ENCODE results near the gene TCIRG1.

The TCIRG1 gene

DNA sequence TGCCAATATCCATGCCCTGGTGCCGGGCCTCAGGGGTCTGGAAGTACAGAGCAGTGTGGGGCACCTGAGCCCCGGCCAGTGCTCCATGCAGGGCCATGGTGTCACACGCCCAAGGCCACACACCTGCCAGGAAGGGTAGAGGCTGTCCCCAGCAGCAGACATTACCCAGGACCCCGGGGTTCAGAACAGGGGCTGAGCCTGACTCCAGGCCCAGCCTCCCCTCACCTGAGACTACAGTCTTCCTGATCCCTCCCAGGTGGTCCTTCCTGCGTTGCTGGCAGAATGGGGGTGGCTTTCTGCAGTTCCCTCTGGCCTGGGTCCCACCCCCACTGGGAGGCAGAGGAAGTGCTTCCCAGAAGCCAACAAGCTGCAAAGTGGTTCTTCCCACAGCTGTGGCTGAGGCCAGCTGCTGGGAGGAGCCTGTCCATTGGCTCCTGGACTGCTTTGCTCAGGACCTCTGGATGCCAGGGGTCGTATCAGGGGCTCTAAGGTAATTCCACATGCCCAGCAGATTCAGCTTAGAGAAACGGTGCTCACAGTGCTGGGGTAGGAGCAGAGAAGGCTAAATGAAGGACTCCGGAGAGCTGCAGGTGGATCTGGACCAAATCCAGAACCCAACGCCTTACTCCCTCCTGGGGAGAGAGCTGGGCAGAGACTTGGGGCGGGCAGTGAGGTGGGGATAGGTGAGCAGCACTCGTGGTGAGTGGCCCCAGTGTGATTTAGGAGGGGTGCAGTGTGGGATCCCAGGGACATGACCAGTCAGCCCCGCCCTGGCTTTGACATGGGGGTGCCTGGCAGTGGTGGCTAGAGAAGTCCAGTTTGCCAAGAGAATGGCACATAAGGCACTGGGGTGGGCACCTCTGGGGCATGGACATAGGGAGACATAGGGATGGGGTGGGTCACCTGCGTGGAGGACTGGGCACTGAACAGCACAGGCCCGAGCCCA is 12.6 kb downstream of the TCIRG1 start:
- DNase-seq (ENCODE audit: low read depth), result no peak

DNA sequence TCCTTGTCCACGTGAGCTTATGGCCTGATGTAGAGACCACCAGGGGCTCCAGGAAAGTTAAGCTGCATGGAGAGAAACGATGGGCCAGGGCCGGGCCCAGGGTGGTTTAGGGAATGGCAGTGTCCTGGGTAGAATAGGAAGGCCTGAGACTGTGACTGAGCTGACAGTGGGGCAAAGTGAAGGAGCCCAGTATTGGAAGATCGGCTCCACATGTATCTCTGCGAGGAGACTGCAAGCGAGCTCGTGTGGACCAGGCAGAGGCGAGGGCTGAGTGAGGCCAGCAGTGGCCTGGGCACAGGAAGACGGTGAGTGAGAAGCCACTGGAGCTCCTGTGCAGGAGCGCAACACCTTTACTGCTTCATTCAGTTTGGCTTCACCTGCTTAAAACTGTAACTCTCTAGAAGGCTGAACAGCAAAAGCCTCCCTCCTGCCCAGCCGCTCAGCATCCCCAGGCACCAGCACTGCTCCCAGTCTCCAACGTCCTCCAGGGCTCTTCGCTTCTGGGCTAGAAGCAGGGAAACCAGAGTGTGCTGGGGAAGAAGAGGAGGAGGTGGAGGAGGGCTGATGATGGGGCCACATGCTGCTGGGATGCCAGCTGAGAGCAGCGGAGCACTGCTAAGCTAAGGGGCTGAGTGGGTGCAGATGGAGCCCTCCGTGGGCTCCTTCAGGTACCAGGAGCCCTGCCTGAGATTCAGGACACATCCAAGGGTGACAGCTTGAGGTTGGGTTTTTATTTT is 13.5 kb downstream of the TCIRG1 start:
- DNase-seq (ENCODE audit: low read depth), result no peak

DNA sequence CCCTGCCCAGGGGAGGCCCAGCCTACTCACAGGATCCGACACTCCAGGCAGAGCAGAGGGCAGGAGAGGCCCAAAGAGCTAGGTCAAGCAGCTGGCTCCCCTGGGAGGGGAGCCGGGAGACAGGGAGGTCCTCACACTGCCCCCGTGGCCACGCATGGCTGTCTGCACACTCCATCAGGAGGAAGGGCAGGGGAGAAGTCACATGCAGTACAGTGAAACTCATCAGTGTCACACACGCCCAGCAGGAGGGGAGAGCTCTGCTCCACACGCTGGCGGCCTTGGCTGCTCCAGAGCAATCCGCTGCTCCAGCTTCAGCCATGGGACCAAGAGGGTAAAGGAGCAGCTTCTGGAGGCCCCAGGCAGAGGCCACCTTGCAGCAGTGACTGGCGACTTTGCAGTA is 14.3 kb downstream of the TCIRG1 start:
- DNase-seq (ENCODE audit: low read depth), result no peak

DNA sequence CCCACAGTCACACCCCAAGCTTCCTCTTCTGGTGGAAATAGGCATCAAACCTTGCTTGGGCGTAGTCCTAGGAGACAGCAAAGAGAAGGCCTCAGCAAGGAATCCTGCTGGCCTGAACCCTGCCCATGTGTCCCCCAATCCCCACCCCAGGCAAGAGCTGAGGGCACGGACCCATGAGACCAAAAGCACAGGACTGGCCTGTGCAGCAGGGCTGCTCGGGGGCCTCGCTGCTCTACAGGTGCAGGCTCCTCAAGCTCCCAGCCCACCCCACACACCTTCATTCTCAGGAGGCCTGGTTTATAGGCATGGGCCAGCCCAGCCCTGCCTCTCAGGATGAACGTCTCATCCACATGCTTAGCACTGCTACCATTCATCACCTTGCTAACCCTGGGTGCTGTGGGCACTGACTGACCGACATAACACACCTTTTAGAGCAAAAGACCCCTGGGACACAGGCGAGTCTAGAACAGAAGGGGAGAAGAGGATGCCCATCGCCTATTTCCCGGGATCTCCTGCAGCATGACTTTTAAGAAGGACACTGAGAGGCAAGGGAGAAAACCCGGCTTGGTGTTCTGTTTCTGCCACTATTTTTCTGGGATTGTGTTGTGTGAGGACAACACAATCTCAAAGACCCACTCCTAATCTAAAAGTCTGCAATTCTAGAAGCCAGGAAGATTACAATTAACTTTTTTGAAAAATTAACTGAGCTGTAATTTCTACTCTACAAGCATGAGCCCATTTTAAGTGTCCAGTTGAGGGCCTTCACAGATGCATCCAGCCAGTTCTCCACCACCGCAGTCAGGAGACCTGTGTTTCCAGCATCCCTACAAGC is 15.4 kb downstream of the TCIRG1 start:
- no peak for DNase-seq (ENCODE audit: low read depth)

DNA sequence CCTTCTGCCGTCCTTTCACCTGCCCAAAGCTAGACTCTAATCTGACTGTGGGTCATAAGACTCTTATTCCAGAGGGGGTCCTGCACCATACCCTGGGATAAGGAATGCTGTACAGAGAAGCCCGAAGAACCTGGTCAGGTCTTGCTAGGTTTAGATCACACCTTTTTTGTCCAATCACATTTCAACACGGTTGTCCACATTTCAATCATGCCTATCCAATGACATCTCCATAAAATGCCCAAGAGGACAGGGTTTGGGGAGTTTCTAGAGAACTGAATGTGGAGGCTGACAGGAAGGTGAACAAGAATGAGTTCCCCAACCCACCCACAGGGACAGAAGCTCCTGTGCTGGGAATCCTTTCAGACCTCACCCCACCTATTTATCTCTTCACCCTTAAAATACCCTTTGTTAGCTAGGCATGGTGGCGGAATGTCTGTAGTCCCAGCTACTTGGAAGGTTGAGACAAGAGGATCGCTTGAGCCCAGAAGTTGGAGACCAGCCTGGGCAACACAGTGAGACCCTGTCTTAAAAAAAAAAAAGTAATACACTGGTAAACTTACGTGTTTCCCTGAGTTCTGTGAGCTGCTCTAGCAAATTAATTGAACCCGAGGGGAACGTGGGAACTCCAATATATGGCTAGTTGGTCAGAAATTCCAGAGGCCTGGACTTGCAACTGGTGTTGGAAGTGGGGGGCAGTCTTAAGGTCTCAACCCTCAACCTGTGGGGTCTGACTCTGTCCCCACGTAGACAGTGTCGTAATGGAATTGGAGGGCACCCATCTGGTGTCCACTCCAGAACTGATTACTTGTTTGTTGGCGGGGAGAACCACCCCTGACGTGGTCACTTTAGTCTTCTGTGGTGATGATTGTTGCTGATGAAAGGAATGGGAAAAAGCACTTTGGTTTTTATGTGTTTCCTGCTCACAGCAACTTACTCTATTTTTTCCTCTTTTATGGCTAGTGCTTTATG is 17.8 kb downstream of the TCIRG1 start:
- no peak for DNase-seq (ENCODE audit: low read depth)

DNA sequence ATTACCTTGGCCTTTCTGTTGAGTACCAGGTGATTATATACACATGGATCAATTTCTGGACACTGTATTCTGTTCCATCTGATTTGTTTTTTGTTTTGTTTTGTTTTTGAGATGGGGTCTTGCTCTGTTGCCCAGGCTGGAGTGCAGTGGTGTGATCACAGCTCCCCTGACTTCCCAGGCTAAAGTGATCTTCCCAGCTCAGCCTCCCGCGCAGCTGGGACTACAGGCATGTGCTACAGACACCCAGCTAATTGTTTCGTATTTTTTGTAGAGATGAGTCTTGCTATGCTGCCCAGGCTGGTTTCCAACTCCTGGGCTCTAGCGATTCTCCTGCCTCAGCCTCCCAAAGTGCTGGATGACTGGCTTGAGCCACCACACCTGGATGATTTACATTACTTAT is 19.0 kb downstream of the TCIRG1 start:
- DNase-seq (ENCODE audit: low read depth), result no peak

DNA sequence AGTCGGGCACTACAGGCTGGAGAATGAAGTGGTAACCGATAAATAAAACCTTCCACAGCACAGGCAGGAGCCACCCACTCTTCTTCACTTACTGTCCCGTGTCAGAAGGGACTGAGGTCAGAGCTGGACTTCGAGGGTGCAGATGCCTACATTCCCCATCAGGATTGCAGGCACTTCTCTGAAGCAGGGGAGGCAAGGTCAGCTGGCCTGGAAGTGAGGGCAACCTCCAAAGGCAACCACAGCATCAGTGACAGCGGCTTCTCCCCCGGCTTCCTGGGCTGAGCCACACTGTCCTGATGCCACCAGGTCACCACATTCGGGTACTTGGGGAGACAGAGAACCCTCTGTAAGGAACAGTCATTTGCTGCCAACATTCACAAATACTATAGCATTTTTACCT is 22.7 kb downstream of the TCIRG1 start:
- no peak for DNase-seq (ENCODE audit: low read depth)

DNA sequence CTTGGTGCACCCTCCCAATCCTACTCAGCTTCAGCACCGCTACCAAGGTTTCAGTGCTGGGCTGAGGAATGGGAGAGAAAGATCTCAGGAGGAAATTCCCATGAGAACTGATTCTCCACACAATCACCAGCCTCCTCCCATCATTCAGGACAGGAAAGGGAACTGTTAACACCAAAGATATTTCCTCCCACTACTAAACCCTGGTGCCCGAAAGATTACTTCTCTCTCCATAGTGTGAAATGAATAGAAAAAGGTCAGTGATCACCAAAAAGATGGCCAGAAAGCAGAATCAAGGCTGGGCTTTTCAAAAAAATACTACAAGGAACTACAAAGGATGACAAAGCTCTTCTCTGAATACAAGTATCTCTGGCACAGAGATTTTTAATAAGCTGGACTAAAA is 26.1 kb downstream of the TCIRG1 start:
- DNase-seq (ENCODE audit: low read depth), result no peak

DNA sequence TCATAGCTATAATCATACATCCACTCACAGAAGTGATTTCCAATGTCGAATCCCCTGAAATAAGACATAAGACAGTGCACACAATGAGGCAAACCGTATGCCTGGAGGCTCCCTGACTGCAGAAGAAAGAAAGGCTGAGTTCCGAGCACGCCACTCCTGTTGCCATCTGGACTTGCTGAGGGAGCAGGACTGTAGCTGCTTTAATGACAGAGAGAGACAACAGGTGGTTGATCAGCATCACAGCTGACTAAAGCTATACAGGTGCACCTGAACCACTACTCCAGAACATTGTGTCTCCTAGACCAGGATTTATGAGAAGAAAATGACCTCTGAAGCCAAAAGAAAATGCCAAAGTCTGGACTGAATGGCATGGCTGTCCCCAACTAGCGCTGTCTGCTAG is 27.0 kb downstream of the TCIRG1 start:
- DNase-seq (ENCODE audit: low read depth), result no peak

DNA sequence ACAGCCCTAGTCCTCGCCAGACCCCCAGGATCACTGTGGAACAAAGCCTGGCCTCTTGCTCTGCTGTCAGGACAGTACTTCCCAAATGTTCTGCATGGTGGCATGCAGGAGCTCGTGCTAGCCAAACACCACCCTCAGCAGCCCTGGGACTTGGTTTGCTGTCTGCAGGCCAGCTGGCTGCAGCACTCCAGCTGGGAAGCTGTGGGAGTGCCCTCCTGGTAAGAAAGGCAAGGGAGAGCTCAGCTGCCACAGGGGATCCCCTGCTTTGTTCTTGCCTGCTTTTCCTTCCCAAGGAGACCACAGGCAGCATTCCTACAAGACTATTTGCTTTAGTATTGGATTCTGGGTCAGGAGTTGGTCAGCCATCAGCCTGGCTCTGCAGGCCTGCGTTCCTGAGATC is 27.9 kb downstream of the TCIRG1 start:
- no peak for DNase-seq (ENCODE audit: low read depth)

DNA sequence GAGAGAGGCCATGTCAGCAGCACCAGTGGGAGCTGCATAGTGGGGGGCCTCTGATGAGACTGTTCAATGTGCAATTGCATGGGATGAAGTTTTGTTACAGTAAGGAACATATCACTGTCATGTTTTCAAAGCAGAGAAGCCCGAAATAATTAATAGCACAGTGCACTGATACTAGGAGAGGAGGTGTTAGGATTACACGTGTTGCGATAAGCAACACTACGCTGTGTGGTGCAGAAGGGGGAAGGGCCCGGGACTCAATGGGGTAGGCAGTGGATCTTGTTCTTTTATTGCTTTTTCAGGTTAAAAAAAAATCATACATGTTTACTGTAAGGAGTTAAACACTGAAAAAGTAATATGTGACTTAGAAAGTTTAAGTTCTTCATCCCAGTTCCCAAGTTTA is 29.2 kb downstream of the TCIRG1 start:
- DNase-seq (ENCODE audit: low read depth), result no peak

DNA sequence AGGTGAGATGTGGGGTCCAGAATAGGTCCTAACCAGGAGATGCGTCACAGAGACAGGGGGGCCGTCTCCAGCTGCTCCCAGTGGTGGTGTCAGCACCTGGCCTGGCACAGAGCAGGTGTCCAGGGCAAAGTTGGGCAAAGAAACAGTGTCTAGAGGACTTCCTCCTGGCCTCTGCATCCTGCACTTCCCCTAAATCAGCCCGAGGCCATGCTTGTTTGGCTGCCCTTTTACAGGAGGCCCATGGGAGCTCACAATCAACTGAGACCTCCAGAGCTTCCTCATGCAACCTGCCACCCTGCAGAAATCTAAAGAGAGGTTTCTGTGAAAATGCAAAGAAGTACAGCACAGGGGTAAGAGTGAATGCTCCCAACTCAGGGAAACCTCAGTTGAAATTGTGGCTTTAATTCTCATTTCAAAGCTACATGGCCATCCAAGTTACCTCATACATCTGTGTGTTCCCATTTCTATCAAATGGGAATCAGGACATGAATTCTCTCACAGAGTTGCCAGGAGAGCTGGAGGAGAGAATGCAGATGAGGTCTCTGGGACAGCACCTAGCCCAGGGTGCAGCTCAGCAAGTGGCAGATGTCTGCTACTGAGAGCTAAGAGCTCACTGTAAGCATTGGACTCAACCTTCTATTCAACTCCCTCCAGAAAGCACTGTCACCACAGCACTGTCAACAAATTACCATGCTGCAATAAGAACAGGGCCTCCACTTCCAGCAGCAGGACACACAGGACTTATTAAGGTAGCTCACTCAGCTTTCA is 32.6 kb downstream of the TCIRG1 start:
- DNase-seq (ENCODE audit: low read depth), result no peak

DNA sequence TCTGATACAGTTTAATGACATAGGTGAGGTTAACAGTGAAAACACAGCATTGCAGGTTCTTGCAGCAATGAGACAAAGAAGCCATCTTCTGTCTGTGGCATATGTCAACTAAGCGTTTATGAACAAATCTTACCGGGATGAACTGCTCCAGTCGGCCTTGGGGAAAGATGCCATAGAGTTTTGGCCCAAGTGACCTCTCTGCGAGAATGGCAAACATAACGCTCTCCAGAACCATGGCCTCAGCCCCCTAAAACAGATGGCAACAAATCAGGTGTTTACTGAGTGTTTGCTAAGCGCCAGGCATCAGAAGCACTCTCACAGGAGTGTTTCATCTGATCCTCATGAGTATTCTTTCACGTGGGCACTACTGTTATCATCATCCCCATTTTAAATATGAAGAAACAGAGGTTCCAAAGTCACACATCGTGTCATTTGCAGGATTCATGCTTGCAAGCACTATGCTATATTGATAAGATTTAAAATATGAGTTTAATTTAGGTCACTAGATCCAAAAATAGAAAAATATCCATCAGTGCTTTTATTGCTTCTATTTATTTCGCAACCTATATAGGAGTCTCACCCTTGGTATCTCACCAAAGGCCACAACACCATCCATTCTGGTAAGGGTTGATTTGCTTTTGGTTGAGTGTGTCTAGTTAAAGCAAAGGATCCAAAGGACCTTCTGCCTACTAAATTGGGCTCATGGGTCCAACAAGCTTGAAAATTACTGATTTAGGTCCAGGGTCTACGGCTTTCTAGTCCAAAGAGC is 35.9 kb downstream of the TCIRG1 start:
- DNase-seq (ENCODE audit: low read depth), result no peak

DNA sequence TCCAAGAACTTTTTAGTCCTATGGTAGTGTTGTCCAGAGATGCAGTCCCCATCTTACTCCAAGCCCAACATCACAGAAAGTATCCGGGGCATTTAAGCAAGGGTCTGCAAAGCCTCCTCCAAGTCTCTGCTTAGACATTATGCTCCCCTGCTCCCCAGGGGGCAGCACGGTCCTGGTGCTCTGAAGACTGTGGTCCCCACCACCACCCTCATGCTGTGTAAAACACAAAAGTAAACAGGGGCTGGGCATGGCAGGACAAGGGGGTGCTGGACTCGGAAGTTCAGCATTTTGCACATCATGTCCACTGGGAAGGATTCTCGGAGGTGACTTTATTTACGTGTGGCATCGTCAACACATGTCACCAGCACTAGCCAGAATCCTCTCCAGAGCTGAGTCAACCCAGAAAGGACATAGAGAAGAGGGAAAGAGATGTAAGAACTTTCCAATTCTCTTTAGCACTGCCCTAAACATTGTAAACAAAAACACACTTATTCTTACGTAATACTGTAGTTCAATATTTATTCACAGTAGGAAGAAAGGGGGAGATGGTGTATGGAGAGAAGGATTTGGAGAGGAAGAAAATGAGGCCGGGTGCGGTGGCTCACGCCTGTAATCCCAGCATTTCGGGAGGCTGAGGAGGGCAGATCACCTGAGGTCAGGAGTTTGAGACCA is 37.7 kb downstream of the TCIRG1 start:
- DNase-seq (ENCODE audit: low read depth), result no peak

DNA sequence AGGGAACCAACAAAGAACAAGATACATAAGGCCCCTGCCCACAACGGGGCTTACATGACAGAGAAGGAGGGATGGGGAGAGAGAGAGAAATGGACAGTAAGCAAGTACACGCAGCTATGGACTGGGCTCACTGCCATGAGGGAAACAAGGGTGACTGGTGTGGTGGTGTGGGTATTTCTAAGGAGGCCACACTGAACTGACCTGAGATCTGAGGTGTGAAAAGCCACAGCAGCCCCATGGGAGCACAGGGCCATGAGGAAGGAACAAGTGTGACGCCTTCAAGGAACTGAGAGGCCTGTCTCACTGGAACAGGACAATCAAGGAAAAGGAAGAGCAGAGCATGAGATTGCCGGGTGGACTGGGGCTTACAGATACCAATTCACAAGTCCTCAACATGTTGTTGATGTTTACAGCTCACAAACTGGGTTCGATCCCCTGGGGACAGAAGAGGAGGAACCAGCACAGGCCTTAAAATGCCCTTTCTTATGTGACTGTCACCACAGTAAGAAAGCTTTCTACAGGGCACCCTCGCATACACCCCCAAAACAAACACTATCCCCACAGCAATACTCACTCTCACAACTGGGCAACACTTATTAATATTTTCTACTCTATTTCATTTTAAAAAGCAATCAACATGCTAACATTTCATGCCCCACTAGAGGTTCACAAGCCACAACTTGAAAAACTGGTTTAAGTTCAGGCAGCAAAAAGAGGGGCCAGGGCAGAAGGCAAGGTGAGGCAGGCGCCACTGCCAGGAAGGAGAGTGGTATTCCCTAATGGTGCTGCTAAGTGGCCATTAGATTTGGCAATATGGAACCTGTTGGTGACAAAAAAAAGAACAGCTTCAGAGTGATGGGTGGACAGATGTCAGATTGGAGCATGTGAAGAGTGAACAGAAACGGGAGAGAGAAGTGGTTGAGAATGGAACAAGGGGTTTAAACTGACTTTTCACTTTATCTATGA is 39.1 kb downstream of the TCIRG1 start:
- DNase-seq (ENCODE audit: low read depth), result no peak

DNA sequence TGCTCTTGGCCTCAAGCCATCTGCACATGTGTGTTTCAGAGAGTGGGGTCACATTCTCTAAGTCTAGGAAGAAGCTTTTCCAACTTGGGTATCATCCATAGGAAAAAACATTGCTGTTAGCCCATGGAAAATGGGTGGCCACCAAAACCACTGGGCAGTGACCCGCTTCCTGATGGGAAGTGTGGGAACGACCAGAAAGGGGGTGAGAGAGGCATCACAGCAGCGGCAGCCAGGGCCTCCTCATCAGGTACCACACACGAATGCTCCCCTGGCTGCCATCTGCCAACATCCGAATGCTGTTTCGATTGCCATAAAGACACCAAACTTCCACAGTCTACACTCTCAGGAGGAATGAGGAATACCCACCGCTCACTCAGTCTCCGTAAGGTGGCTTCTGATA is 42.0 kb downstream of the TCIRG1 start:
- DNase-seq (ENCODE audit: low read depth), result no peak

DNA sequence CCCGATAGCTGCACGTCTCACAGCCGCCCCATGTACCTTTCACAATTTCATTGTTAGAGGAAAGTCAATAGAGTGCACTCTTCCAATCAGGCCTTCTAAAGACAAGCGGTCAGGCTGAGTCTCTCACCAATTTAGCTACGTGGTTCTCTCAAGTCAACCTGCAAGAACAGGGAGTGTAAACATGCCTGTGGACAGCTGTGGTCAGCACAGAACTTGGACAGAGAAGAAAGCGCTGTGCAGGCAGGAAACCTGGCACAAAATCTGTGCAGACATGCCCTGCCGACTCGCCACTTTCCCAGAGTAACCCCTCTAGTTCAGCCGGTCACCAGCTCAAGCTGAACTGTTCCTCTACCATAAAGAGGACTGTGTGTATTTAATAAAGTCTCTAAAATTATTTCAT is 42.9 kb downstream of the TCIRG1 start:
- no peak for DNase-seq (ENCODE audit: low read depth)

DNA sequence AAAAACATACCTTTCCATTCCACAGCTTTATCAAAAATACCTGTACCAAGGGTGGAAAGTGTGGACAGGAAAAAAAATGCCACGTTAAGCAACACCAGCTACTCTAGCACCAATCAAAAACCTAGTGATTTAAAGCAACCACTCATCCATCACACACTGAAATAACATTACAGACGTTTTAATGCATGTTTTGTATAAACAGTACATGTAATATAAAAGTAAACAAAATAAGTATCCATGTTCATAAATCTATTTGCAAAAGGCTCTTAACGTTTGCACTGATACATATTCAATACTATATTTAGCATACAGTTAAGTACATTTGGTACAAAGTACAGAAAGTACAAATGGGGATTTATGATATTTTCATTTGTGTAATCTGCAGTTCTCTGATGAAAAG is 43.7 kb downstream of the TCIRG1 start:
- no peak for DNase-seq (ENCODE audit: low read depth)
